ENCODE results near the gene CHIA.

Gene CHIA

GRCh38 chr1:111369645-111370044 is 79.0 kb downstream of the CHIA start:
- no peak for DNase-seq
